Dendritic cell treated with granulocyte-macrophage colony-stimulating factor and Interleukin-4, amounts not matched to agents 40 ng/mL and 50 ng/mL, for 4 days (primary cell): Measurements from ENCODE around the gene DDR1.

ENCODE experiments used
- H3K27ac Mint-ChIP-seq: one replicate; pipeline ENCODE4 v1.8.0; 2022; ENCODE audit warnings: mild to moderate bottlenecking, mixed read lengths
- H3K27me3 Mint-ChIP-seq: one replicate; pipeline ENCODE4 v1.8.0; 2022; ENCODE audit warnings: mild to moderate bottlenecking, mixed read lengths
- H3K36me3 Mint-ChIP-seq: one replicate; pipeline ENCODE4 v1.8.0; 2022; ENCODE audit warnings: low read depth, mixed read lengths
- H3K4me1 Mint-ChIP-seq: one replicate; pipeline ENCODE4 v1.8.0; 2022; ENCODE audit warnings: low read depth, mixed read lengths
- H3K4me3 Mint-ChIP-seq: one replicate; pipeline ENCODE4 v1.8.0; 2022; ENCODE audit warnings: mild to moderate bottlenecking, moderate library complexity, mixed read lengths
- H3K9me3 Mint-ChIP-seq: one replicate; pipeline ENCODE4 v1.8.0; 2022; ENCODE audit warnings: mixed read lengths
- intact Hi-C: fragments of 100-400 bp; cut with micrococcal nuclease; formaldehyde crosslinking; loops from one replicate; pipeline ENCODE4 v1.15.0; 2022

Gene DDR1

DNA sequence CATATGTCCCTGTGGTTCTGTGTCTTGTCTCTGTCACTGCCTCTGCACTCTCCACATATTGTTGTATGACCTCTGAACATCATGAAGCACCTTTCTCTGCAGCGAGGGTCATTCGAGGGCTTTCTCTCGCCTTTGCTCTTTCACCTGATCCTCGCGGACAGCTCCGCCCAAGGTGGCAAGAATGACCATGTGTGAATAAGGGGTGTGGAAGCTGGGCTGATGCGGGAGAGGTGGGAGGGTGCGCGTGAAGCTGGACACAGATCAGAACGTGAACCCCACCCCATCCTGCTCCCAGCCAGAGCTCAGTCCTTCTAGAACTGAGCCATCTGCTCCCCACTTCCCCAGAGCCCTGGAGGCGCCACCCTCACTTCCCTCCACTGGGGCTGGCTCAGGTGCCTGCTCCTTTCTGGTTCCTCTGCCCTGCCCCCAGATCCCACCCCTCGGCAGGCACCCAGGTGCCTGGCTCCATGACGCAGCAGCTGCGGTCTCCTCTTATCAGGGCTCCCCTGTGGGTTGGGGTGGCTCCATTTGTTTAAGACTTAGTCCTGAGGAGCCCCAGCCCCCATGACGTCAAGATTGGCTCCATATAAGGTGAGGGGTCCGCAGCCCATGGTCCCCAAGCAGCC is 56.2 kb downstream of the DDR1 start, which contains the start of gene MUCL3:
Gene MUCL3 (plus strand): TSS at position 613 of the 626 bp plus-strand sequence. CDS start 27 bp downstream, outside the sequence.
- Mint-ChIP-seq H3K9me3 (no peaks in the 10 kb centered on the region), H3K27me3 (peaks cover 60% of the 10 kb centered on the region), H3K4me3 (no peak within 1 kb of the TSS), H3K27ac (no peak within 1 kb of the TSS), H3K36me3 (no peaks in the 10 kb centered on the region), H3K4me1 (peaks cover 7% of the 10 kb centered on the region)
- intact Hi-C loops = no loop called here

GRCh38 chr6:30942338-30943060 is 58.2 kb downstream of the DDR1 start:
- intact Hi-C loops = no loop called here
- Mint-ChIP-seq H3K4me1 (peaks cover 7% of the 10 kb centered on the region), H3K27me3 (peaks cover 62% of the 10 kb centered on the region), H3K9me3 (no peaks in the 10 kb centered on the region), H3K4me3 (no peak overlapping the region), H3K27ac (no peak overlapping the region), H3K36me3 (no peaks in the 10 kb centered on the region)

GRCh38 chr6:30944051-30944450 is 59.7 kb downstream of the DDR1 start:
- H3K4me1 Mint-ChIP-seq = peaks cover 7% of the 10 kb centered on the region
- no peaks in the 10 kb centered on the region for H3K36me3 Mint-ChIP-seq
- H3K9me3 Mint-ChIP-seq = no peaks in the 10 kb centered on the region
- H3K27ac Mint-ChIP-seq = no peak overlapping the region
- no peak overlapping the region for H3K4me3 Mint-ChIP-seq
- intact Hi-C loops = no loop called here
- H3K27me3 Mint-ChIP-seq = peaks cover 73% of the 10 kb centered on the region

- Mint-ChIP-seq H3K4me1 (peaks cover 7% of the 10 kb centered on the region), H3K9me3 (peaks cover 2% of the 10 kb centered on the region), H3K36me3 (no peaks in the 10 kb centered on the region), H3K27ac (no peak overlapping the region), H3K4me3 (no peak overlapping the region), H3K27me3 (peaks cover 81% of the 10 kb centered on the region)
- intact Hi-C loops = no loop called here
Observed at GRCh38 chr6:30945281-30945680, 61.0 kb downstream of the DDR1 start.

DNA sequence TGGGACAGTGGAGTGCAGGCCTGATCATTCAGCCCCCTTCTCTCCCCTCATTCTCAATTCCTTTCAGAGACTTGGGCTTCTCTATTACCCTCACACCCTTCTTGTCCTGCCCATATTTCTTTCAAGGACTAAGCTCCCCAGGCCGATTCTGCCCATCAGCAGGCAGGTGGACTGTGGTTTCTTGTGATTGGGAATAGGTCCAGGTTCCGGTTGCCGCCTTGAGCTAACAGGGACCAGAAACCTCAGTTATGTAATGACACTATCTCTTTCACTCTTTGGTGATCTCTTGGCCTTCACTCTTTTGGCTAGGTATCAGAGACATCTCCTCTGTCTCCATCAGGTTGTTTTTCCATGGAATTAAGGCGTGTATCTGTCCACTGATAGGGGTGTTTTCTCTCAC is 62.9 kb downstream of the DDR1 start:
- Mint-ChIP-seq H3K4me1 (peaks cover 7% of the 10 kb centered on the region), H3K36me3 (no peaks in the 10 kb centered on the region), H3K27ac (no peak overlapping the region), H3K4me3 (no peak overlapping the region), H3K27me3 (peaks cover 81% of the 10 kb centered on the region), H3K9me3 (peaks cover 11% of the 10 kb centered on the region)
- intact Hi-C loops = no loop called here

GRCh38 chr6:30948811-30949210 is 64.5 kb downstream of the DDR1 start:
- peaks cover 11% of the 10 kb centered on the region for H3K9me3 Mint-ChIP-seq
- no peak overlapping the region for H3K27ac Mint-ChIP-seq
- intact Hi-C loops = no loop called here
- H3K4me3 Mint-ChIP-seq = no peak overlapping the region
- H3K4me1 Mint-ChIP-seq = no peaks in the 10 kb centered on the region
- H3K36me3 Mint-ChIP-seq = no peaks in the 10 kb centered on the region
- peaks cover 83% of the 10 kb centered on the region for H3K27me3 Mint-ChIP-seq
